ENCODE measurements around the gene RNASEH1. TPM values are rescaled to one million over a fixed set of nuclear protein-coding genes. Genes with fewer than 3 reads are reported as not detected.

The RNASEH1 gene
- polyA plus RNA-seq, 3 donors = 6.8 to 16.4 (median 14.2) TPM

DNA sequence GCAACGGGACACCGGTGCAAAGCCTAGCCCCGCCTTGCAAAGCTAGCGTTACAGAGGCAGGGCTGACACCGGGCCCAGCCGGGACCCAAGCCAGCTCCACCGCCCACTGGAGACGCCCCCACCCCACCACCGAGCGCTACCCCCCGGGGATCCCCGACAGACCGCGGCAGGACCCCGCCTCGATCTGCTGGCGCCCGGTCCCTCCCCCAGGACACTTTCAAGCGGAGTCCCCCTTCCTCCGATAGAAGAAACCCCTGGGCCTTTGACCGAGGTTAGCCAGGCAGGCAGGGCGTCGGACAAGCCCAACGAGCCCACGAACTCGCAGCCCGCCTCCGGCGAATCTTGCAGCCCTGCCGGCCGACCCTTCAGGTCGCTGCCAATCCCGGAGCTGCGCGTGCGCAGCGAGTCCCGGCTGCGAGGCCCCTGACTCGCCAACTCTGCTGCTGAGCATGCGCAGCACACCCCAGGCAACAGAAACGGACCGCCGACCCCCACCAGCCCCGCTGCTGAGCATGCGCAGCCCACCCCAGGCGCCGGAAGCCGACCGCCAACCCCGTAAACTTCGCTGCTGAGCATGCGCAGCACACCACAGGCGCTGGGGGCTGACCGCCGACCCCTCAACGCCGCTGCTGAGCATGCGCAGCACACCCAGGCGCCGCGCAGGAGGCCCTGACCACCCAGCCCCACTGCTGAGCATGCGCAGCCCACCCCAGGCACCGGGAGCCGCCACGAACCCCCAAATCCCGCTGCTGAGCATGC, 39.5 kb downstream of the RNASEH1 start:
- Histone ChIP-seq H3K27me3 (ENCODE audit: control insufficient read depth in 2 of 2, insufficient read depth in 2 of 2, low read length in 2 of 2) (no peaks in the 10 kb centered on the region), H3K4me1 (ENCODE audit: control insufficient read depth in 1 of 2, insufficient read depth in 2 of 2, low read length in 2 of 2) (peaks cover 18 to 30% of the 10 kb centered on the region in 2 donors), H3K9ac (ENCODE audit: insufficient read depth, low read length, poor library complexity, severe bottlenecking) (peak overlapping the region; percentile 91), H3K27ac (ENCODE audit: low read depth in 1 of 2, low read length in 2 of 2) (peak overlapping the region; percentile 74 to 87), H3K36me3 (replicated peaks in 1 of 2; ENCODE audit: control insufficient read depth in 1 of 2, insufficient read depth in 2 of 2, low read length in 2 of 2) (peaks cover 3 to 10% of the 10 kb centered on the region in 2 donors), H3K9me3 (replicated peaks in 1 of 2; ENCODE audit: control insufficient read depth in 1 of 2, insufficient read depth in 1 of 2, low read length in 2 of 2) (peaks cover 5 to 10% of the 10 kb centered on the region in 2 donors), H2AFZ (ENCODE audit: insufficient read depth, low read depth, low read length, poor library complexity, severe bottlenecking) (peak overlapping the region; percentile 99), H3K79me2 (ENCODE audit: insufficient read depth, low read length) (peaks cover 27% of the 10 kb centered on the region), H3K4me3 (replicated peaks in 1 of 3; ENCODE audit: low read depth in 2 of 3, low read length in 3 of 3) (peak overlapping the region; percentile 81 to 94 (median 88)), H3K4me2 (replicated peaks; ENCODE audit: extremely low read depth, low read length, poor library complexity, severe bottlenecking) (peak overlapping the region; percentile 94), H4K20me1 (ENCODE audit: insufficient read depth, low read length) (no peaks in the 10 kb centered on the region)
- Mint-ChIP-seq H3K27ac (peak overlapping the region; percentile 65 to 88 (median 84)), H3K4me3 (peak overlapping the region; percentile 88 to 93), H3K4me1 (peaks cover 30% of the 10 kb centered on the region), H3K36me3 (peaks cover 20 to 35% of the 10 kb centered on the region in 2 donors), H3K9me3 (peaks cover 8 to 19% (median 14%) of the 10 kb centered on the region in 7 donors), H3K27me3 (ENCODE audit: low read depth in 3 of 3) (peaks cover 0 to 1% (median 0%) of the 10 kb centered on the region in 3 donors)
- intact Hi-C loops (cut with micrococcal nuclease) = loop anchor here (5.0 to 10.0 kb wide), 3 partner anchors 39 to 134 kb away; partner anchors contain the start of genes RNASEH1 (in 1 of the 2) and RPS7 (in 1 of the 2)
- under 1% methylated on average over 67 of the region's 67 CpGs for WGBS (ENCODE audit: insufficient coverage)
- TF ChIP-seq, protein P1, sequence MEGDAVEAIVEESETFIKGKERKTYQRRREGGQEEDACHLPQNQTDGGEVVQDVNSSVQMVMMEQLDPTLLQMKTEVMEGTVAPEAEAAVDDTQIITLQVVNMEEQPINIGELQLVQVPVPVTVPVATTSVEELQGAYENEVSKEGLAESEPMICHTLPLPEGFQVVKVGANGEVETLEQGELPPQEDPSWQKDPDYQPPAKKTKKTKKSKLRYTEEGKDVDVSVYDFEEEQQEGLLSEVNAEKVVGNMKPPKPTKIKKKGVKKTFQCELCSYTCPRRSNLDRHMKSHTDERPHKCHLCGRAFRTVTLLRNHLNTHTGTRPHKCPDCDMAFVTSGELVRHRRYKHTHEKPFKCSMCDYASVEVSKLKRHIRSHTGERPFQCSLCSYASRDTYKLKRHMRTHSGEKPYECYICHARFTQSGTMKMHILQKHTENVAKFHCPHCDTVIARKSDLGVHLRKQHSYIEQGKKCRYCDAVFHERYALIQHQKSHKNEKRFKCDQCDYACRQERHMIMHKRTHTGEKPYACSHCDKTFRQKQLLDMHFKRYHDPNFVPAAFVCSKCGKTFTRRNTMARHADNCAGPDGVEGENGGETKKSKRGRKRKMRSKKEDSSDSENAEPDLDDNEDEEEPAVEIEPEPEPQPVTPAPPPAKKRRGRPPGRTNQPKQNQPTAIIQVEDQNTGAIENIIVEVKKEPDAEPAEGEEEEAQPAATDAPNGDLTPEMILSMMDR (IDR thresholded peaks at IDR 0.05) = no peak
- peak; percentile 93 to 95 (median 95) for DNase-seq

DNA sequence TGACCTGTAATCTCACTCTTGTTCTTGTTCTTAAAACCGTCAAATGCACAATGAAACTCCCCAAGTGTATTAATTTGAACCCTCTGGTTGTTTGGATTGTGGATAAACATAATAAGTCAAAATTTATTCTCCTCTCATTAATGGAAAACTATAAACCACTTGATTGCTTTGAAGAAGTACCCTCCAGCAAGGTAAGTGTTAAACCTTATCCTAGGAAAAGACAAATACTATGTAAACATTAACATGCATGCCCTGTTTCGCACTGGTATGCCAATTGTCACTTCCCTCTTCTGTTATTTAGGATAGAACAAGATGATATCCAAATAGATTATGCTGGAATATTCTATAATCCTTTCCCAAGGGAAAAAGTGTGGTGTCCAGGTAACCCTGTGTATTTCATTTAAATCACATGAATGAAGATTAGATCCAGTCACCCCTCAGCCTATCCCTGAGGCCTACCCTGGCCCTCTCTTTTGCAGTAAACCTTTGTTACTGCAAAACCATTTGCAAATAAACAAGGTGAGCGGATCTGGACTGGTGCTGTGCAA, 40.1 kb downstream of the RNASEH1 start:
- no peak for DNase-seq
- Histone ChIP-seq H3K9me3 (replicated peaks in 1 of 2; ENCODE audit: control insufficient read depth in 1 of 2, insufficient read depth in 1 of 2, low read length in 2 of 2) (peaks cover 5 to 10% of the 10 kb centered on the region in 2 donors), H3K79me2 (ENCODE audit: insufficient read depth, low read length) (peaks cover 27% of the 10 kb centered on the region), H2AFZ (ENCODE audit: insufficient read depth, low read depth, low read length, poor library complexity, severe bottlenecking) (peak overlapping the region; percentile 99), H4K20me1 (ENCODE audit: insufficient read depth, low read length) (no peaks in the 10 kb centered on the region), H3K36me3 (replicated peaks in 1 of 2; ENCODE audit: control insufficient read depth in 1 of 2, insufficient read depth in 2 of 2, low read length in 2 of 2) (peaks cover 9 to 17% of the 10 kb centered on the region in 2 donors), H3K4me1 (ENCODE audit: control insufficient read depth in 1 of 2, insufficient read depth in 2 of 2, low read length in 2 of 2) (peaks cover 15 to 26% of the 10 kb centered on the region in 2 donors), H3K4me2 (replicated peaks; ENCODE audit: extremely low read depth, low read length, poor library complexity, severe bottlenecking) (peak overlapping the region; percentile 94), H3K9ac (ENCODE audit: insufficient read depth, low read length, poor library complexity, severe bottlenecking) (peak overlapping the region; percentile 91), H3K4me3 (replicated peaks in 1 of 3; ENCODE audit: low read depth in 2 of 3, low read length in 3 of 3) (peak overlapping the region; percentile 81 to 94 (median 88)), H3K27ac (ENCODE audit: low read depth in 1 of 2, low read length in 2 of 2) (peak overlapping the region; percentile 74 to 87), H3K27me3 (ENCODE audit: control insufficient read depth in 2 of 2, insufficient read depth in 2 of 2, low read length in 2 of 2) (no peaks in the 10 kb centered on the region)
- peak overlapping the region; percentile 28 to 88 (median 78) for H3K27ac Mint-ChIP-seq
- H3K4me1 Mint-ChIP-seq = peaks cover 24% of the 10 kb centered on the region
- TF ChIP-seq, protein P1 (IDR thresholded peaks at IDR 0.05) = no peak
- H3K36me3 Mint-ChIP-seq = peaks cover 27 to 42% of the 10 kb centered on the region in 2 donors
- intact Hi-C loops (cut with micrococcal nuclease) = loop anchor here (5.0 to 10.0 kb wide), 3 partner anchors 39 to 133 kb away; partner anchors contain the start of genes RNASEH1 (in 1 of the 2) and RPS7 (in 1 of the 2)
- WGBS (ENCODE audit: insufficient coverage) = 0% methylated on average over 1 of the region's 3 CpGs
- H3K27me3 Mint-ChIP-seq (ENCODE audit: low read depth in 3 of 3) = peaks cover 0 to 1% (median 0%) of the 10 kb centered on the region in 3 donors
- H3K4me3 Mint-ChIP-seq = peak overlapping the region; percentile 88 to 93
- peaks cover 8 to 19% (median 14%) of the 10 kb centered on the region in 7 donors for H3K9me3 Mint-ChIP-seq
